ENCODE measurements around the gene PJVK. TPM values are rescaled to one million over a fixed set of nuclear protein-coding genes. Genes with fewer than 3 reads are reported as not detected.
A peak's percentile ranks its signal among the peaks of the same experiment; 100 is the strongest.
"Not testable (repeated sequence)": the region's sequence is repeated elsewhere in the genome, so short reads cannot be mapped to it uniquely, and the experiment has no call there.

The PJVK gene
- total RNA-seq: 0.97 and 1.3 TPM in 2 replicates

- H3K4me3 ChIP-seq (ENCODE audit: low read depth, low read length): peak within 1 kb of the TSS; percentile 91
- peak; percentile 98 for DNase-seq (ENCODE audit: low read depth)
- TF ChIP-seq CTCF (IDR thresholded peaks at IDR 0.05; ENCODE audit: insufficient read depth, low read depth, low read length): no peak
Observed at GRCh38 chr2:178450774-178451525, at the start of gene PJVK, which contains the start of gene PRKRA. TSS of gene PJVK (plus strand) at chr2:178451378. CDS start at chr2:178453410, 2,032 bp downstream. TSS of gene PRKRA (minus strand) at chr2:178451175. CDS start at chr2:178451030, 145 bp downstream.

GRCh38 chr2:178401994-178402437 lies 49.2 kb upstream of the PJVK start:
- no peak for DNase-seq (ENCODE audit: low read depth)
- no peak for TF ChIP-seq CTCF (IDR thresholded peaks at IDR 0.05; ENCODE audit: insufficient read depth, low read depth, low read length)
- H3K4me3 ChIP-seq (ENCODE audit: low read depth, low read length): no peak overlapping the region

- TF ChIP-seq CTCF (IDR thresholded peaks at IDR 0.05; ENCODE audit: insufficient read depth, low read depth, low read length): no peak
- no peak for DNase-seq (ENCODE audit: low read depth)
- no peak overlapping the region for H3K4me3 ChIP-seq (ENCODE audit: low read depth, low read length)
Observed at GRCh38 chr2:178403671-178404306, 47.4 kb upstream of the PJVK start.

- peak; percentile 54 for DNase-seq (ENCODE audit: low read depth)
- no peak overlapping the region for H3K4me3 ChIP-seq (ENCODE audit: low read depth, low read length)
- no peak for TF ChIP-seq CTCF (IDR thresholded peaks at IDR 0.05; ENCODE audit: insufficient read depth, low read depth, low read length)
Observed at GRCh38 chr2:178404368-178404767, 46.8 kb upstream of the PJVK start.

GRCh38 chr2:178409261-178409660 lies 41.9 kb upstream of the PJVK start:
- DNase-seq (ENCODE audit: low read depth): no peak
- no peak for TF ChIP-seq CTCF (IDR thresholded peaks at IDR 0.05; ENCODE audit: insufficient read depth, low read depth, low read length)
- no peak overlapping the region for H3K4me3 ChIP-seq (ENCODE audit: low read depth, low read length)

- DNase-seq (ENCODE audit: low read depth): no peak
- no peak overlapping the region for H3K4me3 ChIP-seq (ENCODE audit: low read depth, low read length)
- no peak for TF ChIP-seq CTCF (IDR thresholded peaks at IDR 0.05; ENCODE audit: insufficient read depth, low read depth, low read length)
Observed at GRCh38 chr2:178412047-178412446, 39.1 kb upstream of the PJVK start.

- not testable (repeated sequence) for DNase-seq (ENCODE audit: low read depth)
Observed at GRCh38 chr2:178412453-178412852, 38.7 kb upstream of the PJVK start.

More at GRCh38 chr2:178412453-178412852, 38.7 kb upstream of the PJVK start:
- H3K4me3 ChIP-seq (ENCODE audit: low read depth, low read length): not testable (repeated sequence)
